HFFc6 (cell line): Measurements from ENCODE around the gene ADPRH. TPM values are rescaled to one million over a fixed set of nuclear protein-coding genes. Genes with fewer than 3 reads are reported as not detected.

ENCODE experiments used
- DNase-seq: peaks from one replicate; pipeline ENCODE4 v3.0.0-alpha.2; 2018
- H3K27ac Mint-ChIP-seq: 2 replicates; pipeline ENCODE4 v1.8.0; 2020; ENCODE audit warnings: mild to moderate bottlenecking, mixed read lengths
- H3K27me3 Mint-ChIP-seq: 2 replicates; pipeline ENCODE4 v1.8.0; 2021; ENCODE audit warnings: mild to moderate bottlenecking, moderate library complexity, mixed read lengths; ENCODE audit not compliant: insufficient read depth
- H3K36me3 Mint-ChIP-seq: 2 replicates; pipeline ENCODE4 v1.8.0; 2021; ENCODE audit warnings: low read depth, mixed read lengths
- H3K4me1 Mint-ChIP-seq: 2 replicates; pipeline ENCODE4 v1.8.0; 2020; ENCODE audit warnings: low read depth, mixed read lengths
- H3K4me3 Mint-ChIP-seq: 2 replicates; pipeline ENCODE4 v1.8.0; 2020; ENCODE audit warnings: mild to moderate bottlenecking, moderate library complexity, mixed read lengths
- H3K9me3 Mint-ChIP-seq: 2 replicates; pipeline ENCODE4 v1.8.0; 2020; ENCODE audit warnings: mild to moderate bottlenecking, mixed read lengths
- CTCF ChIP-seq: fragments of 200-600 bp; sonication (generic); IDR thresholded peaks from 2 replicates; pipeline ENCODE4 v1.5.0; 2021; ENCODE audit warnings: antibody characterized with exemption, mild to moderate bottlenecking
- total RNA-seq, 6 experiments: library from RNA; stranded (reverse); fragmentation: NEBNext Ultra II Directional; extraction: Animal tissue kit (Norgen Biotek cat#: 25700); gene quantifications; 2 replicates in 1 of 6; 3 replicates in 5 of 6; pipeline ENCODE4 v1.2.3, GENCODE V29; 2021

Gene ADPRH
- total RNA-seq, 6 experiments from 2014 or later: 0.10 to 1.8 (median 0.19) TPM

- Mint-ChIP-seq H3K36me3 (no peaks in the 10 kb centered on the region), H3K4me3 (no peak overlapping the region), H3K4me1 (peaks cover 2% of the 10 kb centered on the region; the same call in 1 of the 2 replicates), H3K27me3 (peaks cover 34% of the 10 kb centered on the region), H3K9me3 (no peaks in the 10 kb centered on the region), H3K27ac (no peak overlapping the region)
- DNase-seq: no peak
- no peak for TF ChIP-seq CTCF
These were observed 34.6 kb downstream of the ADPRH start for GRCh38 chr3:119613872-119614271.

GRCh38 chr3:119616056-119616455, 36.8 kb downstream of the ADPRH start:
- no peak overlapping the region for H3K27ac Mint-ChIP-seq
- peaks cover 40% of the 10 kb centered on the region for H3K27me3 Mint-ChIP-seq
- H3K36me3 Mint-ChIP-seq: no peaks in the 10 kb centered on the region
- no peak for DNase-seq
- TF ChIP-seq CTCF: no peak
- no peak overlapping the region for H3K4me3 Mint-ChIP-seq
- peaks cover 6% of the 10 kb centered on the region; the same call in 1 of the 2 replicates for H3K4me1 Mint-ChIP-seq
- H3K9me3 Mint-ChIP-seq: no peaks in the 10 kb centered on the region

GRCh38 chr3:119619094-119619493, 39.8 kb downstream of the ADPRH start:
- Mint-ChIP-seq H3K27ac (no peak overlapping the region), H3K27me3 (peaks cover 42% of the 10 kb centered on the region), H3K9me3 (no peaks in the 10 kb centered on the region), H3K4me3 (no peak overlapping the region), H3K4me1 (peaks cover 6% of the 10 kb centered on the region; the same call in 1 of the 2 replicates), H3K36me3 (no peaks in the 10 kb centered on the region)
- no peak for TF ChIP-seq CTCF
- DNase-seq: no peak

- no peak overlapping the region for H3K4me3 Mint-ChIP-seq
- DNase-seq: no peak
These were observed 41.6 kb downstream of the ADPRH start for GRCh38 chr3:119620899-119621298.

GRCh38 chr3:119624002-119624720, 44.9 kb downstream of the ADPRH start:
- no peaks in the 10 kb centered on the region for H3K9me3 Mint-ChIP-seq
- H3K27ac Mint-ChIP-seq: no peak overlapping the region
- no peak overlapping the region for H3K4me3 Mint-ChIP-seq
- no peak for DNase-seq
- no peaks in the 10 kb centered on the region for H3K36me3 Mint-ChIP-seq
- peaks cover 5% of the 10 kb centered on the region; the same call in 1 of the 2 replicates for H3K4me1 Mint-ChIP-seq
- TF ChIP-seq CTCF: no peak
- peaks cover 21% of the 10 kb centered on the region for H3K27me3 Mint-ChIP-seq

More at GRCh38 chr3:119620899-119621298, 41.6 kb downstream of the ADPRH start:
- no peak overlapping the region for H3K27ac Mint-ChIP-seq
- H3K36me3 Mint-ChIP-seq: no peaks in the 10 kb centered on the region
- H3K27me3 Mint-ChIP-seq: peaks cover 29% of the 10 kb centered on the region
- peaks cover 6% of the 10 kb centered on the region; the same call in 1 of the 2 replicates for H3K4me1 Mint-ChIP-seq
- no peak for TF ChIP-seq CTCF
- no peaks in the 10 kb centered on the region for H3K9me3 Mint-ChIP-seq
